GM15510 (cell line): ENCODE data around the gene BMP2K.

Experiments
- POLR2A ChIP-seq: IDR thresholded peaks from 3 replicates; pipeline ENCODE4 v1.6.1; 2011; ENCODE audit warnings: borderline replicate concordance; ENCODE audit not compliant: insufficient read length; ENCODE audit errors: extremely low read depth

The BMP2K gene

GRCh38 chr4:78865451-78865850 is 89.3 kb downstream of the BMP2K start:
- TF ChIP-seq POLR2A = no peak

DNA sequence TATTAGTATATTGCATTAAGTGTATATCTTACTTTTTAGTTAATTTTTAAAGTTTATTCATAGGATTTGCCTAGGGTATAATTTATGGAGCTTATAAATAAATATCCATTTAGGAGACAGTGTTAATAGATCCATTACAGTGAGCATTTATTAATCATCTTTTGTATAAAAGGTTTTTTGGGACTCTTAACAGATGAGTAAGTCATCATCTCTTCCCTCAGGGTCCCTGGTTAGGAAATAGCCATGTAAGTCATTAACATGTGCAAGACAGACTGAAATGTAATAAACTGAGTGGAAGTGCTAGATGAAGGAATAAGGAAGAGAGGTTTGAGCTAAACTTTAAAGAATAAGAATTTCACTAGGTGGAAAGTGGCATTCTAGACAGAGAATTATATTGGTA is 93.9 kb downstream of the BMP2K start:
- TF ChIP-seq POLR2A = no peak

GRCh38 chr4:78876568-78877320 is 100.6 kb downstream of the BMP2K start:
- no peak for TF ChIP-seq POLR2A

GRCh38 chr4:78878031-78878430 is 101.9 kb downstream of the BMP2K start:
- no peak for TF ChIP-seq POLR2A

- no peak for TF ChIP-seq POLR2A
These were observed 104.8 kb downstream of the BMP2K start for GRCh38 chr4:78880874-78881492.

DNA sequence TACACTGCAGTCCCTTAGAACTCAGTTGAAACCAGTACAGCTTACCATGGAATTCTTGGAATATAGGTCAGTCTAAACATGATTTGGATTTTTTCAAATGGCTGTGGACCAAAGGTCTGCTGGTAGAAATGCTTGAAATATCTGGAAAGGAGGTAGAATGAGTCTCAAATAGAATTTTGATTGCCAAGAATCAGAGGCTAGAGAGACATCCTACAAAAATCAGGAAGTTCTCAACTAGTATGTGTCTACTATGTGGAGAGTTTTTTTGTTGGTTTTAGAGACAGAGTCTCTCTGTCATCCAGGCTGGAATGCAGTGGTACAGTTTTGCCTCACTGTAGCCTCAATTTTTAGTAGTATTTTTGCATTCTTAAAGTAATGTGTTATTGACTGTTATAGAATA is 109.4 kb downstream of the BMP2K start:
- TF ChIP-seq POLR2A = no peak

DNA sequence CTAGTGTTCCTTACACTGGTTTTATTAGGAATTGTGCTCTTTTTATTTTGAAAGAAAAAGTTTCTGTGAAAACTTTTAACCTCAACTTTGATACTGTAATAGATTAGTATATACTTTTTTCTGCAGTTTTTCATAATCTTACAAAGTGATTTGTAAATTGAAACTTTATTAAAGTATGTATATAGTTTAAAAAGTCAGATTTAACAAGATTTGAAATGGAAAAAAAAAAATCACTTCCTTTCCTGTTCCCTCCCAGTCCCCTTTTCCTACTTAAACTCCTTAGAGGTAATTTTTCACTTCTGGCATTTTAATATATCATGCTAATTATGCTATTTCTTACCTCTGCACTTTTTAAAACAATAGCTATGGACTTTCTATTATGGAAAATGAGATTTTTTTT is 113.8 kb downstream of the BMP2K start:
- no peak for TF ChIP-seq POLR2A

DNA sequence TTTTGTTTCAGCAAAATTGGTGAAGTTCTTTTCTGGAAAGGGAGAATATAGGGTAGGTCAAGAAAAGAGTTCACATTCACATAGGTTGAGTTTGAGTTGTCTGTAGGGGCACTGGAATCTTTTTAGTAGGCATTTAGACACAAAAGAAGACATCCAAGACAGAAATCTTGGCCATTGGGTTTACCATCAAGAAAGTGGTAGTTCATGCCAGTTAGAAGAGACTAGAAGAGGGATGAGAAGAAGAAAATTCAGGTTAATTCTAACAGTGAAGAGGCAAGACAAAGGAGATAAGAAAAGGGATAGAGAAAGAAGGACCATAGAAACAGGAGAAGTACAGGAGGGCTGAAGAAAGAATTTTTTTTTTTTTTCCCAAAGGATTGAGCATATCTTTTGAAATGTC is 123.2 kb downstream of the BMP2K start:
- no peak for TF ChIP-seq POLR2A

- TF ChIP-seq POLR2A = no peak
These were observed 125.7 kb downstream of the BMP2K start for GRCh38 chr4:78901882-78902281.

DNA sequence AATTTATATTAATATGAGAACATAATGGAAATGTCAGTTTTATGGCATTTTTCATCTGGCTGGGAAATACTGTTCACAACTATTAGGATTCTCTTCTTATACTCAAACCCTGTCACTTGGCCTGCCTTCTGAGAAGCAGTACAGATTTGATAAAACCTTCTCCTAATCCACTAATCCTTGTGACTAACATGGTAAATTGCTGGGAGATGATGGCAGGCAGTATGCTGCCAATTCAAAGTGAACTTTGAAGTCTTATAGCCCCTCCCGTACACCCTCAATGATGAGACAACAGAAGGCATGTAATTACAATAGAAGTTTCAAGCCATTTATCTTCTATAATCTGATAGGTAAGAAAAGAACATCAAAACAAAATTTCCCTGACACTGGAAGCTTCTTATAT is 126.1 kb downstream of the BMP2K start:
- TF ChIP-seq POLR2A = no peak

- TF ChIP-seq POLR2A = no peak
These were observed 128.0 kb downstream of the BMP2K start for GRCh38 chr4:78904143-78904542.

GRCh38 chr4:78907638-78908037 is 131.5 kb downstream of the BMP2K start:
- no peak for TF ChIP-seq POLR2A

DNA sequence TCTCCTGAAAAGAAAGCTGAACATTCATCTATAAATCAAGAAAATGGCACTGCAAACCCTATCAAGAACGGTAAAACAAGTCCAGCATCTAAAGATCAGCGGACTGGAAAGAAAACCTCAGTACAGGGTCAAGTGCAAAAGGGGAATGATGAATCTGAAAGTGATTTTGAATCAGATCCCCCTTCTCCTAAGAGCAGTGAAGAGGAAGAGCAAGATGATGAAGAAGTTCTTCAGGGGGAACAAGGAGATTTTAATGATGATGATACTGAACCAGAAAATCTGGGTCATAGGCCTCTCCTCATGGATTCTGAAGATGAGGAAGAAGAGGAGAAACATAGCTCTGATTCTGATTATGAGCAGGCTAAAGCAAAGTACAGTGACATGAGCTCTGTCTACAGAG is 134.5 kb downstream of the BMP2K start:
- TF ChIP-seq POLR2A = no peak

DNA sequence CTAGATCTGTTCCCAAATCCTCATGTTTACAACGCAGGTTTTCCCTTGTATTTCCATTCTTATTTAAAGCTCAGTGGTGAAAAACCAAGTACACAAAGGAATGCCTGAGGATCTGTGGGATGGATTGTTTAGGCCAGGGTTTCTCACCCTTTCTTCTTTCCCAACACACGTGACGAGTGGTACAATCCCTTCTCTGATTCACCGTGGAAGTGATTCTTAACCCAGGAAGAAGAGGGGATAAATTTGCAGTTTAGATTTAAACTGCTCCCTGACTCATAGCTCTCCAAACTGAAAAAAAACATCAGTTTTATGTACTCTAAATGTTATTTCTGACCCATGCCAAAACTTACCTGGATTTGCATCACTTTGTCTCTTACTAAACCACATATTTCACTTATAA is 146.1 kb downstream of the BMP2K start:
- no peak for TF ChIP-seq POLR2A

- TF ChIP-seq POLR2A = no peak
These were observed 147.5 kb downstream of the BMP2K start for GRCh38 chr4:78923464-78924312.
